GM18507 (cell line): Measurements from ENCODE around the gene MRPL17.
"Not testable (repeated sequence)": the region's sequence is repeated elsewhere in the genome, so short reads cannot be mapped to it uniquely, and the experiment has no call there.

Source experiments
- DNase-seq: peaks from one replicate; pipeline ENCODE4 v3.0.0; 2011; ENCODE audit warnings: low read depth; ENCODE audit not compliant: insufficient read length; ENCODE audit errors: extremely low spot score
- FAIRE-seq: peaks from 2 replicates; lab custom pipeline; 2011; peaks lifted over from hg19 to GRCh38; lab: Jason Lieb, UNC

The MRPL17 gene

GRCh38 chr11:6686006-6686405, 2.9 kb upstream of the MRPL17 start:
- no peak for FAIRE-seq
- DNase-seq: no peak

GRCh38 chr11:6684068-6684467, 928 bp upstream of the MRPL17 start:
- FAIRE-seq, DNase-seq: not testable (repeated sequence)

GRCh38 chr11:6682591-6682935, 577 bp downstream of the MRPL17 start:
- FAIRE-seq (no peak), DNase-seq (no peak)

GRCh38 chr11:6681949-6682348, 1.2 kb downstream of the MRPL17 start:
- FAIRE-seq (peak; percentile 53), DNase-seq (no peak)

GRCh38 chr11:6681505-6681904, 1.6 kb downstream of the MRPL17 start:
- FAIRE-seq (no peak), DNase-seq (no peak)

- DNase-seq: no peak
- no peak for FAIRE-seq
These were observed 6.1 kb downstream of the MRPL17 start for GRCh38 chr11:6677018-6677417.

- DNase-seq (no peak), FAIRE-seq (no peak)
These were observed 8.3 kb downstream of the MRPL17 start for GRCh38 chr11:6674862-6675261.

- no peak for FAIRE-seq
These were observed 8.9 kb downstream of the MRPL17 start for GRCh38 chr11:6674219-6674597.

GRCh38 chr11:6673523-6674218, 9.5 kb downstream of the MRPL17 start:
- DNase-seq (no peak), FAIRE-seq (no peak)

More at GRCh38 chr11:6674219-6674597, 8.9 kb downstream of the MRPL17 start:
- no peak for DNase-seq

GRCh38 chr11:6671991-6672390, 11.1 kb downstream of the MRPL17 start:
- FAIRE-seq (no peak), DNase-seq (no peak)

GRCh38 chr11:6670202-6670830, 12.8 kb downstream of the MRPL17 start:
- FAIRE-seq (no peak), DNase-seq (no peak)

GRCh38 chr11:6667733-6668374, 15.3 kb downstream of the MRPL17 start:
- DNase-seq (no peak), FAIRE-seq (peak; percentile 83)

- DNase-seq (no peak), FAIRE-seq (no peak)
These were observed 16.6 kb downstream of the MRPL17 start for GRCh38 chr11:6666302-6667183.

- FAIRE-seq (no peak), DNase-seq (no peak)
These were observed 18.6 kb downstream of the MRPL17 start for GRCh38 chr11:6664551-6664950.

GRCh38 chr11:6663794-6664469, 19.2 kb downstream of the MRPL17 start:
- DNase-seq (no peak), FAIRE-seq (no peak)

GRCh38 chr11:6660712-6661111, 22.4 kb downstream of the MRPL17 start:
- DNase-seq (no peak), FAIRE-seq (peak; percentile 66)

- FAIRE-seq (no peak), DNase-seq (no peak)
These were observed 24.5 kb downstream of the MRPL17 start for GRCh38 chr11:6658647-6659046.

GRCh38 chr11:6657346-6657745, 25.8 kb downstream of the MRPL17 start:
- no peak for DNase-seq
- FAIRE-seq: no peak

GRCh38 chr11:6656936-6657335, 26.2 kb downstream of the MRPL17 start:
- DNase-seq: no peak
- FAIRE-seq: no peak

- DNase-seq (no peak), FAIRE-seq (no peak)
These were observed 26.6 kb downstream of the MRPL17 start for GRCh38 chr11:6656584-6656915.
